Transverse colon (tissue), 4 donors: ENCODE data around the gene DAP3.

Experiments
- CTCF ChIP-seq, 5 experiments: fragments of 200-600 bp in 3 of 5; fragments of 450-650 bp in 2 of 5; sonication (generic) in 3 of 5; IDR thresholded peaks; 1 replicate in 2 of 5; 2 replicates in 3 of 5; pipeline ENCODE4 v1.5.1; 2016 to 2017; ENCODE audit warnings: antibody characterized with exemption in 5 of 5, inconsistent platforms in 3 of 5, mild to moderate bottlenecking in 2 of 5, moderate library complexity in 1 of 5
- EP300 ChIP-seq: sonication (generic); formaldehyde crosslinking; IDR thresholded peaks from one replicate; pipeline ENCODE4 v1.6.1; 2017; ENCODE audit warnings: antibody characterized with exemption, low read depth
- POLR2A ChIP-seq: fragments of 450-650 bp; IDR thresholded peaks from one replicate; pipeline ENCODE4 v1.6.1; 2016; ENCODE audit warnings: antibody characterized with exemption, mild to moderate bottlenecking, moderate library complexity
- POLR2AphosphoS5 ChIP-seq, 3 donors: sonication (generic); formaldehyde crosslinking; IDR thresholded peaks; one replicate each; pipeline ENCODE4 v1.6.1; 2016; ENCODE audit warnings: antibody characterized with exemption in 3 of 3

GRCh38 chr1:155719703-155720102, 30.8 kb downstream of the DAP3 start:
- TF ChIP-seq CTCF (IDR thresholded peaks at IDR 0.05) (no peak), POLR2A (no peak), EP300 (no peak), POLR2AphosphoS5 (IDR thresholded peaks at IDR 0.05) (no peak)
